BE2C (cell line): ENCODE data around the gene BTN3A1.
A peak's percentile ranks its signal among the peaks of the same experiment; 100 is the strongest.

ENCODE experiments used
- DNase-seq: peaks from one replicate; pipeline ENCODE4 v3.0.0-alpha.2; 2020
- H3K27me3 ChIP-seq: fragments of 250-450 bp; sonication (Bioruptor Pico); 2 replicates; pipeline ENCODE4 v1.5.1; 2020; ENCODE audit warnings: mild to moderate bottlenecking
- H3K36me3 ChIP-seq: fragments of 250-450 bp; sonication (Bioruptor Pico); 2 replicates; pipeline ENCODE4 v1.5.1; 2020; ENCODE audit warnings: mild to moderate bottlenecking
- H3K4me1 ChIP-seq: fragments of 250-450 bp; sonication (Bioruptor Pico); 2 replicates; pipeline ENCODE4 v1.5.1; 2020
- H3K4me3 ChIP-seq: 2 replicates; pipeline ENCODE4 v1.5.1; 2011; ENCODE audit warnings: low read depth, low read length
- H3K9me3 ChIP-seq: fragments of 250-450 bp; sonication (Bioruptor Pico); 2 replicates; pipeline ENCODE4 v1.5.1; 2020
- CTCF ChIP-seq: IDR thresholded peaks from 2 replicates; pipeline ENCODE4 v1.5.1; 2012; ENCODE audit warnings: mild to moderate bottlenecking, low read depth, low read length

Gene BTN3A1

DNA sequence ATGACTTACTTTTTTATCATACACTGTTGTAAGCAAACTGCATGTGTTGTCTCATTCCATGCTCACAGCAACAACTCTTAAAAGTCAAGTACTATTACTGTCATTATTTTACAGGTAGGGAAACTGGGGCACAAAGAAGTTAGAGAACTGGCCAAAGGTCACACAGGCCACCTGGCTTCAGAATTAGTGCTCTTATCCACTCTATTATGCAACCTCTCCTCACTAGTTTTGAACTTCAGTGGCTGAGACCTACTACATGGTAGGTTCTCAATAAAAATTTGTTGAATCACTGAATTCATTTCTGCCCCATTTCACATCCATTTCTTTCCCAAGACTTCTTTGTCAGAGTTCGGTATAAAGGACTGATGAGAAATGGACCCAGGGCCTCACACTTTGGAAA is 35.9 kb downstream of the BTN3A1 start:
- Histone ChIP-seq H3K9me3 (no peaks in the 10 kb centered on the region; the same call in 1 of the 2 replicates), H3K36me3 (no peaks in the 10 kb centered on the region), H3K4me1 (peaks cover 11% of the 10 kb centered on the region), H3K4me3 (no peak overlapping the region), H3K27me3 (no peaks in the 10 kb centered on the region)
- no peak for DNase-seq
- no peak for TF ChIP-seq CTCF

GRCh38 chr6:26439151-26440125 is 37.4 kb downstream of the BTN3A1 start:
- DNase-seq, result no peak
- Histone ChIP-seq H3K27me3 (no peaks in the 10 kb centered on the region), H3K4me3 (peak overlapping the region; percentile 60), H3K9me3 (no peaks in the 10 kb centered on the region), H3K36me3 (no peaks in the 10 kb centered on the region), H3K4me1 (peaks cover 11% of the 10 kb centered on the region)
- no peak for TF ChIP-seq CTCF

DNA sequence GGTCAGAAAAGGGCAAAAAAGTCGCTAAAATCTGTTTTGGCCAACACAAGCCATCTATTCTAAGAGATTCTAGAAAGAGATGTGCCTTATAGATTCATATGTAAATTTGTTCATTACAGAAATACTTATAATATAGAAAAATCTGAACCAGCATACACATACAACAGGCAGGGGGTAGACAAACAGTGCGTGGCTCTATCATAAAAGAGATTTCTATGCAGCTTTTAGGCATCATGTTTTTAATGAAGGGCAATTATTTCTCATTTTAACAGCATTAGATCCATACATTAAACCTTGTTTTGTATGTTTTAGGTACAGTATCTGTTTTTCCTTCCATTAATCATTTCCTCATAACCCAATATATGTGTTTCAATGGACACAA is 38.9 kb downstream of the BTN3A1 start:
- H3K36me3 ChIP-seq, result no peaks in the 10 kb centered on the region
- no peak for DNase-seq
- H3K4me3 ChIP-seq, result peak overlapping the region; percentile 60
- H3K27me3 ChIP-seq, result no peaks in the 10 kb centered on the region
- peaks cover 11% of the 10 kb centered on the region for H3K4me1 ChIP-seq
- H3K9me3 ChIP-seq, result no peaks in the 10 kb centered on the region
- TF ChIP-seq CTCF, result no peak

DNA sequence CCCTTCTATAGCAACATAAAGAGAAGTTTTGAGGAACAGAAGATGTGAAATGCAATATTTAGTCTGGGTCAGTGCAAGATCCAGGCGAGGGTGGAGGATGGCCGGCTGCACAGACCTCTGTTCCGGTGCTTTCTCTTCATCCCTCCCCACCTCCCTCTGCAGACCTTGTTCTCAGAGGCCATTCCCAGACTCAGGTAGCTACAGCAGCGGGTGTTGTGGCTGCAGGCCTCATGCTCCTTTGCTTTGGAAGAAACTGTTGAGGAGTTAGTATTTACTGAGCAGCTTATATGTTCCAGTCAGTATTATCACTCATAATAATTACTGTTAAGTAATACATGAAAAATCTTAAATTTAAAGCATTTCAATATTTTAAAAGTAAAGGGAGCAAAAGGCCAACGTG is 39.9 kb downstream of the BTN3A1 start:
- peaks cover 11% of the 10 kb centered on the region for H3K4me1 ChIP-seq
- no peaks in the 10 kb centered on the region for H3K9me3 ChIP-seq
- no peaks in the 10 kb centered on the region for H3K36me3 ChIP-seq
- no peak for TF ChIP-seq CTCF
- no peak overlapping the region for H3K4me3 ChIP-seq
- no peak for DNase-seq
- no peaks in the 10 kb centered on the region for H3K27me3 ChIP-seq

- H3K4me1 ChIP-seq, result no peaks in the 10 kb centered on the region
- no peaks in the 10 kb centered on the region for H3K27me3 ChIP-seq
- H3K4me3 ChIP-seq, result no peak overlapping the region
- H3K9me3 ChIP-seq, result no peaks in the 10 kb centered on the region
- no peak for DNase-seq
- TF ChIP-seq CTCF, result no peak
- H3K36me3 ChIP-seq, result no peaks in the 10 kb centered on the region
Measured at GRCh38 chr6:26445934-26446667, 44.0 kb downstream of the BTN3A1 start.

DNA sequence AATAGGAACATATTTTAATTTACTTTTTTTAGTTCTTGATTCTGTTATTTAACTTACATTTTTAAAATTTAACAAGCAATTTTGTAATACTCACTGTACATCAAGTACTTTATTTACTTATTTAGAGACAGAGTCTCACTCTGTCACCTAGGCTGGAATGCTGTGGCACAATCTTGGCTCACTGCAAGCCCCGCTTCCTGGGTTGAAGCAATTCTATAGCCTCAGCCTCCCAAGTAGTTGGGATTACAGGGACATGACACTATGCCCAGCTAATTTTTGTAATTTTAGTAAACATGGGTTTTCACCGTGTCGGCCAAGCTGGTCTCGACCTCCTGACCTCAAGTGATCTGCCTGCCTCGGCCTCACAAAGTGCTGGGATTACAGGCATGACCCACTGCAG is 45.2 kb downstream of the BTN3A1 start:
- Histone ChIP-seq H3K27me3 (no peaks in the 10 kb centered on the region), H3K36me3 (no peaks in the 10 kb centered on the region), H3K9me3 (no peaks in the 10 kb centered on the region), H3K4me1 (no peaks in the 10 kb centered on the region), H3K4me3 (no peak overlapping the region)
- no peak for DNase-seq
- TF ChIP-seq CTCF, result no peak
